Measurements from ENCODE around the gene UGT2A1. TPM values are rescaled to one million over a fixed set of nuclear protein-coding genes. Genes with fewer than 3 reads are reported as not detected.

Gene UGT2A1
- total RNA-seq, 1 experiment from 2014 or later = not detected

DNA sequence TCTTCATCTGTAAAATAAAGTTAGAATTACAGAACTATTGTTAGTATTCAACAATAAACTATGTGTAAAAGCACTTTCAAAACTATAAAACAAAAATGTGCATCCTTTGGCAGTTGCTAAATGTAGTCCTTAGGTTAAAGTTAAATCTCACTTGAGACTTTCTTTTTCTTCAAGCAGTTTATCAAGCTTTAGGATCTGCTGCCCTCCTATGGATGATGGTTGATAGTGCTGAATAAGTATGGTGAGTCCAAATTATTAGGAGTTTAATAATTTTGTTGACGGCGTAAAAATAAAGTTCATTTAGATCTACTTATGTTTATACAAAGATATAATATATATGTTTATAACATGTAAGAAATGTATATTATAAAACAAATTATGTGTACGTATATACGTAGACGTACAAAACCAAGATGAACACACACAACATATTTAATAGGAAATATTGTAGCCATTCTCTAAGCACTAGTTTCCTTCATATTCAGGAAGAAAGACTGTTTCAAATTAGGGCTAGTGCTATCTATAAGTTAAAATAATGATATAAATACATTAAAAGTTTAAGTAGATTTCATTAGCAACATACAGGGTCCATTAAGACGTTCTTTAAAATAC is 35.9 kb downstream of the UGT2A1 start:
- Histone ChIP-seq H3K27me3 (no peaks in the 10 kb centered on the region), H3K4me3 (no peak overlapping the region), H3K9me3 (no peaks in the 10 kb centered on the region), H3K36me3 (no peaks in the 10 kb centered on the region)
- DNase-seq = no peak

DNA sequence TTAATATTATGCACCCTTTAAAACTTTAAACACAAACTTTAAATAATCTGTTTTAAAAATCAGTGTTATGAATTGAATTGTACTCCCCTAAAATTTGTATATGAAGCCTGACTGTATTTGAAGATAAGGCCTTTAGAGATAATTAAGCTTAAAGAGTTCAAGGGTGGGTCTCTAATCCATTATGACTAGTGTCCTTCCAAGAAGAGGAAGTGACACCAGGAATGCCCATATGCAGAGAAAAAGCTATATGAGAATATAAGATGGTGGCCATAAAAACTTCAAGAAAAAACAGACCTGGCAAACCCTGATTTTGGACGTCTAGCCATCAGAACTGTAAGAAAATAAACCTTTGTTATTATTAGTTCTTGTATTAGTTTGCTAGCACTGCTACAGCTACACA is 42.6 kb downstream of the UGT2A1 start:
- Histone ChIP-seq H3K36me3 (no peaks in the 10 kb centered on the region), H3K27me3 (no peaks in the 10 kb centered on the region), H3K9me3 (no peaks in the 10 kb centered on the region), H3K4me3 (no peak overlapping the region)
- DNase-seq = no peak

GRCh38 chr4:69601065-69601464 is 52.0 kb downstream of the UGT2A1 start:
- Histone ChIP-seq H3K4me3 (no peak overlapping the region), H3K36me3 (no peaks in the 10 kb centered on the region), H3K27me3 (no peaks in the 10 kb centered on the region), H3K9me3 (no peaks in the 10 kb centered on the region)
- no peak for DNase-seq

GRCh38 chr4:69600013-69600412 is 53.0 kb downstream of the UGT2A1 start:
- H3K9me3 ChIP-seq = no peaks in the 10 kb centered on the region
- H3K4me3 ChIP-seq = no peak overlapping the region
- DNase-seq = no peak
- no peaks in the 10 kb centered on the region for H3K36me3 ChIP-seq
- no peaks in the 10 kb centered on the region for H3K27me3 ChIP-seq

DNA sequence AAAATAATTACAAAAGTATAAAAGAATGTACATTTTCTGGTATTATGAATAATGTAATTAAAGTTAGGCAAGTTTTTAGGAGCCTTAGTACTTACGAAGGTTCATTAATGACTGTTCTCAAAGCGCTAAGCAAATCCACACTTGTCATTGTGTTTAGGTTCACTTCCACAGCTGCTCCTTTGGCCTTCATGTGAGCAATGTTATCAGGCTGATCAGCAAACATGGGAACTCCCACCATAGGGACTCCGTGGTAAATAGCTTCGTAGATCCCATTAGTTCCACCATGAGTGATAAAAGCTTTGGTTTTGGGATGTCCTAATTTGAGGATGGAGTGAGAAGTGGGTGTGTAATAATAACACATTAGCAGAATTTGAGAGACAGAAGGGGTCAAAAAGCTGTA is 58.7 kb downstream of the UGT2A1 start:
- H3K9me3 ChIP-seq = no peaks in the 10 kb centered on the region
- H3K36me3 ChIP-seq = no peaks in the 10 kb centered on the region
- no peak overlapping the region for H3K4me3 ChIP-seq

GRCh38 chr4:69591364-69591763 is 61.7 kb downstream of the UGT2A1 start:
- DNase-seq = no peak
- H3K9me3 ChIP-seq = no peaks in the 10 kb centered on the region
- no peaks in the 10 kb centered on the region for H3K27me3 ChIP-seq
- H3K36me3 ChIP-seq = no peaks in the 10 kb centered on the region
- no peak overlapping the region for H3K4me3 ChIP-seq

More for the DNA sequence above, 58.7 kb downstream of the UGT2A1 start:
- no peak for DNase-seq
- H3K27me3 ChIP-seq = no peaks in the 10 kb centered on the region

- Histone ChIP-seq H3K9me3 (no peaks in the 10 kb centered on the region), H3K36me3 (no peaks in the 10 kb centered on the region), H3K4me3 (no peak overlapping the region), H3K27me3 (no peaks in the 10 kb centered on the region)
- DNase-seq = no peak
These were observed 63.2 kb downstream of the UGT2A1 start for GRCh38 chr4:69589884-69590283.

GRCh38 chr4:69584135-69584534 is 68.9 kb downstream of the UGT2A1 start:
- no peaks in the 10 kb centered on the region for H3K9me3 ChIP-seq
- no peaks in the 10 kb centered on the region for H3K27me3 ChIP-seq
- no peak for DNase-seq

GRCh38 chr4:69583543-69583942 is 69.5 kb downstream of the UGT2A1 start:
- no peak for DNase-seq
- no peaks in the 10 kb centered on the region for H3K36me3 ChIP-seq
- no peaks in the 10 kb centered on the region for H3K9me3 ChIP-seq
- H3K27me3 ChIP-seq = no peaks in the 10 kb centered on the region
- H3K4me3 ChIP-seq = no peak overlapping the region

More at GRCh38 chr4:69584135-69584534, 68.9 kb downstream of the UGT2A1 start:
- H3K4me3 ChIP-seq = no peak overlapping the region
- no peaks in the 10 kb centered on the region for H3K36me3 ChIP-seq

DNA sequence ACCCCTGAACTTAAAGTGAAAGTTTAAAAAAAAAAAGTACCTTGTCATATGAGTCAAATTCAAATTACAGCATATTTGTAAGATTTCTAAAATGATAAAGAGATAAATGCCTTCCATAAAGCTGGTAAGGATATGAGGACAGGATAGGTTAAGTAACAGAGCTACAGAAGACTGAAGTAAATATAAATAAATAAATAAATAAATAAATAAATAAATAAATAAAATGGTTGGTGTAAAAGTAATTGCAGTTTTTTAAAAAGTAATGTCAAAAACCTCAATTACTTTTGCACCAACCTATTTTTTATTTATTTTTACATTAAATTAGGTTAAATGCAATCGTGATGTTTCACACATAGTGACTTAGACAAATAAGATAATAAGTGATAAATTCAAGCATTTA is 75.8 kb downstream of the UGT2A1 start:
- H3K36me3 ChIP-seq = no peaks in the 10 kb centered on the region
- no peaks in the 10 kb centered on the region for H3K9me3 ChIP-seq
- no peak for DNase-seq

GRCh38 chr4:69576251-69576877 is 76.7 kb downstream of the UGT2A1 start:
- Histone ChIP-seq H3K27me3 (no peaks in the 10 kb centered on the region), H3K4me3 (no peak overlapping the region), H3K9me3 (no peaks in the 10 kb centered on the region), H3K36me3 (no peaks in the 10 kb centered on the region)
- DNase-seq = no peak

More for the DNA sequence above, 75.8 kb downstream of the UGT2A1 start:
- Histone ChIP-seq H3K4me3 (no peak overlapping the region), H3K27me3 (no peaks in the 10 kb centered on the region)

DNA sequence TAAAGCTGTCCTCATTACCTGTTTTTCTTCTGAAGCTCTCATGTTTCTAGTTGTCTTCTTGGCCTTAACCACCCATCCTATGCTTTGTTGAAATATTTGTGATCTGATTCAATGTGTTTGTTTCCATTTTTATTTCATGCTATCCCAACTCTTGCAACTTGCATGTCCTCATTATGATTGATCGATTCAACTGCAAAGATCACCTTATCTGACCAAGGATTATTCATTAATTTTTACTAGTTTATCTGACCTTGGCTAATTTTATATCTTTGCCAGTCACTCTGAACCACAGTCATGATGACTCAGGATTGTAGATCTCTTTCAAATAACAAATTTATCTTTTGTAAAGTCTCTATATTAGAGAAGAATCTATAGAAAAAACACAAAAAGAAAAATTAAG is 84.3 kb downstream of the UGT2A1 start:
- H3K9me3 ChIP-seq = no peaks in the 10 kb centered on the region
- no peak overlapping the region for H3K4me3 ChIP-seq
- H3K27me3 ChIP-seq = no peaks in the 10 kb centered on the region
- H3K36me3 ChIP-seq = no peaks in the 10 kb centered on the region
- no peak for DNase-seq

DNA sequence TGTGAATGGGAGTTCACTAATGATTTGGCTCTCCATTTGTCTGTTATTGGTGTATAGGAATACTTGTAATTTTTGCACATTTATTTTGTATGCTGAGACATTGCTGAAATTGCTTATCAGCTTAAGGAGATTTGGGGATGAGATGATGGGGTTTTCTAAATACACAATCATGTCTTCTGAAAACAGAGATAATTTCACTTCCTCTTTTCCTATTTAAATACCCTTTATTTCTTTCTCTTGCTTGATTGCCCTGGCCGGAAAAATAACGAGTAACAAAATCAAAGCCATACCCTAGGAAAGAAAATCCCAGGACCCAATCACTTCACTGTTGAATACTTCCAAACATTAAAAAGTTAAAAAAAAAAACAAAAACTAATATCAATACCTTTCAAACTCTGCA is 89.6 kb downstream of the UGT2A1 start:
- no peaks in the 10 kb centered on the region for H3K27me3 ChIP-seq
- DNase-seq = no peak
- no peaks in the 10 kb centered on the region for H3K36me3 ChIP-seq
- no peak overlapping the region for H3K4me3 ChIP-seq
- H3K9me3 ChIP-seq = no peaks in the 10 kb centered on the region

- H3K36me3 ChIP-seq = no peaks in the 10 kb centered on the region
- H3K4me3 ChIP-seq = no peak overlapping the region
- no peaks in the 10 kb centered on the region for H3K27me3 ChIP-seq
- no peaks in the 10 kb centered on the region for H3K9me3 ChIP-seq
- DNase-seq = no peak
These were observed 103.4 kb downstream of the UGT2A1 start for GRCh38 chr4:69549651-69550050.

GRCh38 chr4:69546134-69546765 is 106.8 kb downstream of the UGT2A1 start:
- no peak for DNase-seq
- Histone ChIP-seq H3K9me3 (no peaks in the 10 kb centered on the region), H3K4me3 (no peak overlapping the region), H3K36me3 (no peaks in the 10 kb centered on the region), H3K27me3 (no peaks in the 10 kb centered on the region)

Data from MG63 (cell line).